HG03457 (cell line): ENCODE data around the gene CYP26B1.

Experiments used
- ATAC-seq: cut with Tn5 transposase; IDR thresholded peaks from one replicate; pipeline ENCODE4 v1.9.1; 2021; ENCODE audit warnings: moderate number of reproducible peaks; ENCODE audit not compliant: unreplicated experiment

Gene CYP26B1, protein sequence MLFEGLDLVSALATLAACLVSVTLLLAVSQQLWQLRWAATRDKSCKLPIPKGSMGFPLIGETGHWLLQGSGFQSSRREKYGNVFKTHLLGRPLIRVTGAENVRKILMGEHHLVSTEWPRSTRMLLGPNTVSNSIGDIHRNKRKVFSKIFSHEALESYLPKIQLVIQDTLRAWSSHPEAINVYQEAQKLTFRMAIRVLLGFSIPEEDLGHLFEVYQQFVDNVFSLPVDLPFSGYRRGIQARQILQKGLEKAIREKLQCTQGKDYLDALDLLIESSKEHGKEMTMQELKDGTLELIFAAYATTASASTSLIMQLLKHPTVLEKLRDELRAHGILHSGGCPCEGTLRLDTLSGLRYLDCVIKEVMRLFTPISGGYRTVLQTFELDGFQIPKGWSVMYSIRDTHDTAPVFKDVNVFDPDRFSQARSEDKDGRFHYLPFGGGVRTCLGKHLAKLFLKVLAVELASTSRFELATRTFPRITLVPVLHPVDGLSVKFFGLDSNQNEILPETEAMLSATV

DNA sequence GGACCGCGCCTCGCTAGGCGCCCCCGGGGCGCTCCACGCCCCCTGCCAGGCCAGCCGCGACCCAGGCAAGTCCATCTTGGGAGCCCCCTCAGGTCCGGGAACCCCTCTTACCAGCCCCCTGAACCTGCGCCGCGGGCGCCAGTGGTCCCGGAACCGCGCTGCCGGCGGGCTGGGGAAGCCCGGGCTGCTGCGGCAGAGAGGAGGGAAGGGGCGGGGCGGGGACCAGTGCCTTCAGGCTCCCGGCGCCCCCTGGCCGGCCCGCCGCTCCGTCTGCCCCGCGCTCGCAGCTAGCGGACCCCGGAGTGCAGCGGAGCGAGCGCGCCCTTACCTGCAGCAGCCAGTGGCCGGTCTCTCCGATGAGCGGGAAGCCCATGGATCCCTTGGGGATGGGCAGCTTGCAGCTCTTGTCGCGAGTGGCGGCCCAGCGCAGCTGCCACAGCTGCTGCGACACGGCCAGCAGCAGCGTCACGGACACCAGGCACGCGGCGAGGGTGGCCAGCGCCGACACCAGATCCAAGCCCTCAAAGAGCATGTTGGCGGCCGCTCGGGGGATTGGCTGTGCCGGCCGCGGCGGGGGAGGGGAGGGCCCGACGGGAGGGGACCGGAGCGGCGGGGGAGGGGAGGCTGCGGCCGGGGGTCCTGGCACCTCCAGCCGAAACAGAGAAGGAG is at the start of gene CYP26B1:
Gene CYP26B1 (minus strand): TSS at position 560 of the 669 bp plus-strand sequence. CDS start 28 bp downstream, at position 532.
- ATAC-seq, result no peak

DNA sequence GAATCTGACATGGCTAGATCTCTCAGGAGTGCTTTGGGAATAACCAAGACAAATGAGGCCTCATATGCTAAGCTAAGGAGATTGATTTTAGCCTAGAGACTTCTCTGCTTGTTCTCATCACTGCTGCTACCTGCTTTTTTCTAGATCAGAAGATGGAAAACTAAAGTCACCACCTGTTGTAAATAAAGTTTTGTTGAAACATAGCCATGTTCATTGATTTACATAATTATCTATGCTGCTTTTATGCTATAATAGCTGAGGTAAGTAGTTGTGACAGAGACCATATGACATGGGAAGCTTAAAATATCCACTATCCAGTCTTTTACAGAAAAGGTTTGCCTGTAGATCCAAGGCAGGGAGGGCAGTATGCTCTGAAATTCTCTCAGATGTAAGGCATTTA is 46.1 kb upstream of the CYP26B1 start:
- no peak for ATAC-seq

DNA sequence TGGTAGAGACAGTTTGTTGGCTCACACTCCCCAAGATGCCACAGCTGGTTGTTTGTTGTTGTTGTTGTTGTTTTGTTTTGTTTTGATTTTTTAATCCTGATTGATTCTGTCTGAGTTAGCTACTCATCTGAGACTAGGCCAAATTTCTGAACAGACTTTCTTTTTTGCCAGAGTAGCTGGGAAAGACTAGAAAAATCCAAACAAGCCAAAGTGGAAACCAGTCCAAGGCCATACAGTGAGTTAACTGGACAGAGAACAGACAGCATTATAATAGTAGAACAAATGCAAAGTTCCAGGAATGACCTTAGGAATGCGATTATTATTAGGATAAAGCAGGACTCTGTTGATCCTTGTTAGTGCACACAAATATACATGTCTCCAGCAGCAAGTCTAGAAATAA is 43.8 kb upstream of the CYP26B1 start:
- no peak for ATAC-seq

DNA sequence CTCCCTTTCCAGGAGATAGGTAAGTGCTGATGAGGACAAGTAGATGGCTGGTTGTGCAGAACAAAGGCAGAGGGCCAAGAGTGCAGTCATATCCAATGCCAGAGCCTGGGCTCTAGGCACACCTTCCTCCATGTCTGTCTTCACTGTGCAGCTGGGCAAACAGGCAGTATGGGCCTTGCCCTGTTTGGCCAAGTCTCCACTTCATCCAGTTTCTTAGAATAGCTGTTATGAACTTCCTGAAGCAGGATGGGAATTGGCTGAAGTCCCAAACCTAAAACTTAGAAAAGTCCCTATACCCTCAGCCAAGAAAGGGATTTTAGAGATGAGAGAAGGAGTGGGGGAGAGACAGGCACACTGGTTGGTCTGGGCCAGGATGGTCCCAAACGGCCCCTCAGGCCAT is 37.5 kb upstream of the CYP26B1 start:
- ATAC-seq, result no peak

DNA sequence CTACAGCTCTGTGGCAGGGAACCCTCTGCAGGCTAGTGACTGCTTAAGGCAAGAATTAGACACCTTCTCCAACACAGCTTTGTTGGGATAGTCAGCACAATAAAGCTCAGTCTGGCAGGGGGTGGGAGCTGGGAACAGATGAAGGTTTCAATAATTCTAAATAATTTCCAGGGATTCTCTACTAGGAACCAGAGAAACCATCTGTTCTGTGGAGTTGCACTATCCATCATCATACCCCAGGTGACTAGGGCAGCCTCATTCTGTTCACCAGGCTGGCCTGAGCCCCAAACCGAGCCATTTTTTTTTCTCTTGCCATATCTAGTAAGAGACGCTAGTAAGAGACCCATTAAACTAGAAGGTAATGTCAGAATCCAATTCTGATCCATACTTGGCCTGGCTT is 35.8 kb upstream of the CYP26B1 start:
- ATAC-seq, result no peak

DNA sequence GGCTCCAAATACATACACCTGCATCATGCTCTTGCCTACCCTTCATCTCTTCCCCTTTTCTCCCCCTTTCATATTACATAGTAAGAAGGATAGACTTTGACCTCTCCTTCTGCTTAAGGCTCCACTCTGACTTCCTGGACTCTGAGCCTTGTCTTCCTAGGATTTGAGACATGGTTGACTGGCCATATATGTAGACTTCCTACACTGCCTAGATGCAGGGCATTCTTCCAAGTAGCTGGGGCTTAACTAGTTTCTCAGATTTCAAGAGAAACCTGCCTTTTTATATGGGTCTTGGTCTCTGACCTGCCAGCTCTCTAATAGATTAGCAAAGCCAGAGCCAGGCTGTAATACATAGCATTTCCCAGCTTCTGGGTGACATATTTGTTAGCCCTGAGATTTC is 35.4 kb upstream of the CYP26B1 start:
- ATAC-seq, result no peak

DNA sequence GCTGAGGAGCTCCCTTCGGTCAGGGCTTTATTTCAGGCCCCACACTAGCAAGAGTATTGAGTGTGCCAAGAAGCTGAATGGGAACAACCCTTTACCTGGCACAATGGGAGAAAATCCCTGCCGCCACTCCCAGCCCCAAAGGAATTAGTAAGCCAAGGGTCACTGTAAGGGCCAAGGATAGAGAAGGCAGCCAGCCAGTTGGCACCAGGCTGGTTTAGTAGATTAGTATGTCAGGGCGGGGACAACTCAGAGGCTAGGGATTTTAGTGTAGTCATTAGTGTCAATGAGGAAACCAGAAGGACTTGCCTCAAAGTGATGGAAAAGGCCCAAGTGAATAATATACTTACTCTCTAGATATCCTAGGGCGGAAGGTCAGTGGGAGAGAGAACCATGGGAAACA is 34.9 kb upstream of the CYP26B1 start:
- no peak for ATAC-seq

DNA sequence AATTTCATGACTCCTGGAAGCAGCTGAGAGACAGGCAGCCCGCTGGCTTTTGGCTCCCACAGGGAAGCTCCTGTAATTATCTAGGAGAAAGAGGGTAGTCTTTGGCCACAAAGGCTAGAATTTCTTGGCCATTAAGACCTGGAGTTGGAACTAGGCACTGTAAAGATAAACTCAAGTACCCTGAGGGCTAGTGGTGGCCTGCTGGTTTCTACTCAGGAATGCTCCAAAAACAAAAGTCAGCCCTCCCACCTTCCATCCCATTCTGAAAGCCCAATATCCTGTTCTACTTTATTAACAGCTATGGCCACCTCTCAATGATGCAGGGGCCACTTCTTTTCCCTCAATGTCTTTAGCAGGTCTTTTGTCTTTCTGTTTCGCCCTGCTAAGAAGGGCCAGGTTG is 34.0 kb upstream of the CYP26B1 start:
- no peak for ATAC-seq

DNA sequence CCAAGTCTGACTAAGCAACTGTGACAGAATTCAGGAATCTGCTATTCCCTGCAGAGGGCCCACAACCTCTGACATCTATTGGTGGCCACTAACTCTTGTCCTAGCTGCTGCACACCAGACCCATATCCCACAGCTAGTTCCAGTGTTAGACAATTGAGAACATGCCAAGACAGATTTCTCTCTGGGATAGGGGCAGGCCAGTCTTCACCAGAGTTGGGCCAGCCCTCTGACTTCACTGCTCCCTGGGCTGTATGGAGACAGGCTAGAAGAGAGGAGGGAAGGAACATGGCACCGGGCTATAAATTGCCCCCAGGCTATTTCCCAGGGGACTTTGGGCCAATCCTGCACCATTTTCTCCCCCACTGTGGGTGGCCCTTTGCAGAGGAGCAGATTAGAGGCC is 32.7 kb upstream of the CYP26B1 start:
- ATAC-seq, result no peak

DNA sequence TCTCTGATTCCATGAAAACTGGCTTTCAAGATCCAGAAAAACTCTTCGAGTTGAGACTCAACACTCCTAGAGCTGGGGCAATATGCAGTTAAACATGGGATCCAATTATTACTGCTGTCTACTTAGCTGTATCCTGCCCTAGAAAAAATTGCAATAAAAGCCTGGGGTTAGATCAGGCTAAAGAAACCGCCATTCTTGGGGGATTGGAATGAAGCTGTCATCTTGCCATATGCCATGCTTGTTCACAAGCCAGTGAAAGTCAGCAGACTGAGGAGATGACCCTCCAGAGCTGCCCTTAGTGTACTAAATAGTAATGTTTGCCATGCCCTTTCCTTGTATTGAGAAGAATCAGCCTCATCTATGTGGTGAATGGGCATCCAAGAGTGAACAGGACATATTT is 30.9 kb upstream of the CYP26B1 start:
- no peak for ATAC-seq

DNA sequence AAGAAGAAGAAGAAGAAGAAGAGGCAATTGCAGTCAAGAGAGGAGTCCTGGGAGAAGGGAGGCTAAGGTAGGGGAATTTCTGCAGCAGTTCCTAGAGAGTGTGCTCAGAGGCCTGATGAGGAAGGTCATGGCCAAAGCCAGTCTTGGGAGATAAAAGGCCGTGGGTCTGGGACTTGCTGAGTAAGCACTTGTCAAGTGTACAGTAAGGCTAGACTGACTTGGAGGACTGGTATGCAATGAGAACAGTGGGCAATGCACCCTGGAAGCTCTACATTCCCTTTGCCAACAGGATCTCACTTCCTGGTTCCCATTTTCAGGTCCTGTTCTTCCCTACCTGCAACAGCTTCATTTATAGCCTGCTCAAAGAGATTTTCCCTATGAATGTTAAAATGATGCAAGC is 28.6 kb upstream of the CYP26B1 start:
- ATAC-seq, result no peak

DNA sequence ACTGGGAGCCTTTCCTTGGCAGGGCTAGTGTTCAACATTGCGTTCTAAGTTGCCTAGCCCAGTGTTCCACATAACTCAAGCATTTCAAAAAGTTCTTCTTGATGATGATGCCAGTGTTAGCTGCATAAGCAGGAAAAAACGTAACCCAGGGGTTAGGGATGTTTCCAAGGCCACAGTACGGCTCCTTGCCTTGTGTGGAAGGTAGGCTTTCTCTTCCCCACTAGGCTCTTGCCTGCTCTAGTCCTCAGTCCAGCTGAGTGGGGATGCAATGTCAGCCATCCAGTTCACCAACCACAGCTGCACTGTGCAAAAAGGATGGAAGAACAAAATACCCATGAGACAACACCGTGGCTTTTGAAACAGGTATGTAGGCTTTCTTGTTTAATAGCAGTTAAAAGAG is 28.0 kb upstream of the CYP26B1 start:
- ATAC-seq, result no peak

DNA sequence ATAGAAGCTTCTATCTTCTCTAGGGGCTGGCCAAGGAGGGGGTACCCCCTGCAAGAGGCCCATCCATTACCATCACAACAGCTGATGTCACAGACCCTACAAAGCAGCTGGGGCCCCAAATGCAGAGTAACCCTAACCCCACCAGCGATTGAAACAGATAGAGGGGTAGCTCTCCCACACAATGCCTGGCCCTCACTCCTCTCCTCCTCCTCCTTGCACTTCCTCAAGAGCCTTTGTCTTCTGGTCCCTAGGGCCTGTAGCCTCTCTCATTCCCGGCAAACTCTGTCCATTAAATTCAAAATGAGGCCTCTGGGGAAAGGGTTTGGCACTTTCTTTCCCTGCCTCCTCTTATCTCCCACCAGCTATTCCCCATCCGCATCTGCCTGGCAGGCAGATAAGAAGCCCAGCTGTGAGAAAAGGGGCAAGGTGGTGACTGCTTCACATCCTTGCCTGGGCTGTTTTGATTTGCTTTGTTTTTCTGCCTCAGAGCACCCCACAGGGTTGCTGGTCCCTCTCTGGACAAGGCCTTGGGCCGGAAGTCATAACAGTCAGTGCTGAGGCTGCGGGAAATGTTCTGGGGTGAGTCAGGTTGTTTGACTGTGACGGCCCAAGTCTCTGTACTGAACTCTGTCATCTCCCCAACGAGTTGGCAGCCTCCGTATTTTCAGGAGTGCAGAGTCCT is 26.1 kb upstream of the CYP26B1 start:
- no peak for ATAC-seq

DNA sequence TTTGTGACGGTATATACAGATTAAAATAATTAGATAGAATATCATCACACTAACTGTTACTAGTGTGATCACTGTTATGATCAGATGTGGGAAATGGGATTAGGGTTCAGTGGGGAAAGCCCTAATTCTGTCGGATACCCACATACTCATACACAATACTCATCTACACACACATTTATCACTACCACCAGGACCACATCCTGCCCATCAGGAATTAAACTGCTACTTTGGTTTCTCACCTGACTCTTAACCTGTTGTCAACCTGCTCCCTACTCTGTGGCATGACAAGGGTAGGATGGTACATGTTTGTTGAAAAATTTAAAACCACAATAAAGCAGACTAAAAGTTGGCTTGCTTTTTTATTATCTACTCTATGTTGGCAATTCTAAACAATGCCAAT is 24.8 kb upstream of the CYP26B1 start:
- no peak for ATAC-seq

DNA sequence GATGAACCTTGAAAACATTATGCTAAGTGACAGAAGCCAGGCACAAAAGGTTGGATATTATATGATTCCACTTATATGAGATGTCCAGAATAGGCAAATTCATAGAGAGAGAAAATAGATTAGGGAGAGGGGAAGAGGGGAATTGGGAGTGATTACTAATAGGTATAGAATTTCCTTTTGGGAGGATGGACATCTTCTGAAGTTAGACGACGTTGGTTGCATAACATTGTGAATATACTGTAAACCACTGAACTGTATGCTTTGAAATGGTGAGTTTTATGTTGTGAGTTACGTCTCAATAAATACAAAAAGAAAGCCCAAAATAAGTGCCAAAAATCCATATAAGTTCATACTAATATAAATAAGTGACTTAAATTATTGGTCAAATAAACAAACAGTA is 18.6 kb upstream of the CYP26B1 start:
- no peak for ATAC-seq

DNA sequence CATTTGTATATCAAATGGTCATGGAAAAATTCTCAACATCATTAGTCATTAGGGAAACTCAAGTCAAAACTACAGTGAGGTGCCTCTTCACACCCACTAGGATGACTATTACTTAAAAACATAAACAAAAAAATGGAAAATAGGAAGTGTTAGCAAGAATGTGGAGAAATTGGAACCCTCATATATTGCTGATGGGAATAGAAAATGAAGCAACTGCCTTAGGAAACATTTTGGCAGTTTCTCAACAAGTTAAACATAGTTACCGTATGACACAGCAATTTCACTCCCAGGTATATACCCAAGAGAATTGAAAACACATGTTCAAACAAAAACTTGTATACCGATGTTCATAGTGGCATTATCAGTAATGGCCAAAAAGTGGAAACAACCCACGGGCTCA is 18.1 kb upstream of the CYP26B1 start:
- ATAC-seq, result no peak

DNA sequence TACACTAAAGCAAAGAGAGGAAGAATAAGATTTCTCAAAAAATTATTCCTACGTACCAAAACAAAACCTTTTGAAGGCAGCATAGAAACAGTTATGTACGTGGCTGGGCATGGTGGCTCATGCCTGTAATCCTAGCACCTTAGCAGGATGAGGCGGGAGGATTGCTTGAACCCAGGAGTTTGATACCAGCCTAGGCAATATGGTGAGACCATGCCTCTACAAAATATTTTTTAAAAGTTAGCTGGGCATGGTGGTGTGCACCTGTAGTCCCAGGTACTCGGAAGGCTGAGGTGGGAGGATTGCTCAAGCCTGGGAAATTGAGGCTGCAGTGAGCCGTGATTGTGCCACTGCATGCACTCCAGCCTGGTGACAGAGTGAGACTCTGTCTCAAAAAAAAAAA is 14.9 kb upstream of the CYP26B1 start:
- no peak for ATAC-seq

DNA sequence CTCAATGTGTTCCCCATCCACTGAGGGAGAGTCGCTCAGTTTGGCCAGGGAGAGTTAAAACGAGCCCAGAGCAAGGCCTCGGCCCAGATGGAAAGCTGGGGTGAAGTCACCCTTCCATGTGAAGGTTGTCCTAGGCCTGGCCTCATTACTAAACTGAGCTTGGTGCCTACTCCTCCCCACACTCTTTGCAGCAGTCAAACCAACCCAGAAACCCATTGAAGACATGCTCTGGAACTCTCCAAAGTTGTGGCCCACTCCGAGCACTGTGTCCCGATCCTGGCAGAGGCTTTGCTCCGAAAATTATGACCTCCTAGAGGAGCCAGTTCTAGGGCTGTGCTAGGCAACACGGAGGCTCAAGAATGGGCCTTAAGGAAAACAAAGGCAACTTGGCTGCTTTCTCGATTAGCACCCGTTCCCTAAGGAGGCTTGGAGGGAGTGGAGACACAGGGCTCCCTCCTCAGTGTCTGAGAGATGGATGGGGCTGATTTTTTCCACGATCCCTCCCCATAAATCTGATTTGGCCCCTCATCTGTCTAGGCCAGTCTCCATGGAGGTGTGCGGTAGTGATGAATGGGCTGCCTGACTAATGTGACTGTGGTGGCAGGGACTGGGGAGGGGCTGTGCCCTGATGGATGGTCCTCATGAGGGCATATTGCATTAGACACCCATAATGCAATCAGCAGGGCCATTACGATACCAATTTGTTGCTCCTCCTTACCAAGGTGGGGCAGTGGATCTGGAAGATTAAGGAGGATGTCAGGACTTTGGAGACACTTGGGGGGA is 11.7 kb upstream of the CYP26B1 start:
- no peak for ATAC-seq

DNA sequence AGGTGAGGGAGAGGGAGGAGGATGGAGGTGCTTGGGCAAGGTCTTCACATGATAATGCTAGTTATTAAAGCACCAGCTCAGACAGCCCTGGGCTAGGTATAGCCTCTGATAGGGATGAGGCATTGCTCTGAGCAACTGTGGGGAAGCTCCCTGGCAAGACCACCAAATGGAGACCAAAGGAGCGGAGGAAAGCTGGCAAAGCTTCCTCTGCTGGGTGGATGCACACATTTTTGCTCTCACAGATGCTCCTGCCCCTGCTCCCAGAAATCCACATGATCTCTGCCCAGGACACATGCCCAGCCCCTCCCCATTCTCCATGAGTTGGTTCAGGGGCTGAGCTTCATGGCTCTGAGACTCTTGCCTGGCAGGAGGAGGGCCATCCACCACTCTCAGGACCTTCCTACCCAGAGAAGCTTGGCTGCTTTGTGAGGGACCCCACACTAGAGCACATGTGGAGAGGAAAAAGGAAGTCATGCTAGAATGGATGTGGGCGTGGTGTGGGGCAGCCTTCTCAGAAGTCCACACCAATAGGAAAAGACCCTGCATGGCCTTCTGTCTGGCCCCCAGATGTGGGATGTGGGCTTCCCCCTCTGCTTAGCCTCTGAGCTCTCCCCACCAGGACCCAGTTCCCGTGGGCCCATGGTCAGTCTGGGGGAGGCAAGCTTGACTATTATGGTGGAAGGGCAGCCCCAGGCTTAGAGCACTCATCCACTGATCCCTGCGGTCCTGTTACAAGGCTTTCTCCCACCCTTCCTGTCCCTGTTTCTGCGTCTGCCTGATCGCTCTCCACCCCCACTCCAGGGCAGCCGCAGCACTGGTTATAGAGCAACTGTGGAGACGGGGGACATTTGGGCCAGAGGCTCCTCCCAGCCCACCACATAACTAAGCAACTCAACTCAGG is 10.5 kb upstream of the CYP26B1 start:
- ATAC-seq, result no peak

DNA sequence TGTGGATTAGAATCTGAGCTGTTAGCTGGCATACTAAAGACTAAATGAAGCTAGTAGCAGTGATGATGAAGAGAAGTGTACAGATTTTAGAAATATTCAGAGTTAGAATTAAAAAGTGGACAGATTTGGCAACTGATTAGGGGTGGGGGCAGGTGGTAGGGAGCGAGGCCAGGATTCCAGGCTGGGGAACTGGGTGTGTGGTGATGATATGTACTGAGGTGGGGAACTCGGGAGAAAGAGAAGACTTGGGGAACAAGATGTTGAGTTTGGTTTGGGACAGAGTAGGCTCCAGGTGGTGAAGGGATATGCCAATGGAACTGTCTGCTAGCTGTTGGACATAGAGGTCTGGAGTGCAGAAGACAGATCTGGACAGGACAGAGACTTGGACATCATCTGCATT is 9.2 kb upstream of the CYP26B1 start:
- ATAC-seq, result no peak
